HepG2 (cell line): Measurements from ENCODE around the gene MON1A. TPM values are rescaled to one million over a fixed set of nuclear protein-coding genes. Genes with fewer than 3 reads are reported as not detected.

Experiments used
- ASH2L ChIP-seq: fragments of 300-600, 200-600 bp; sonication (generic); IDR thresholded peaks from 2 replicates; pipeline ENCODE4 v1.7.0; 2017; ENCODE audit warnings: low read depth, mild to moderate bottlenecking, moderate library complexity, mixed read lengths, low read length; ENCODE audit not compliant: insufficient read length
- FOXA3 ChIP-seq: IDR thresholded peaks from 2 replicates; pipeline ENCODE4 v1.6.1; 2016; ENCODE audit warnings: missing genetic modification reagents, missing compliant biosample characterization
- GTF2F1 ChIP-seq: fragments of 150-350 bp; IDR thresholded peaks from 2 replicates; pipeline ENCODE4 v1.6.1; 2014; ENCODE audit warnings: low read length
- GTF3A ChIP-seq: sonication (generic); formaldehyde crosslinking; conservative IDR thresholded peaks from 2 replicates; pipeline ENCODE4 v1.4.0; 2020; ENCODE audit warnings: mild to moderate bottlenecking, missing genetic modification reagents
- HMGA1 ChIP-seq: sonication (generic); formaldehyde crosslinking; conservative IDR thresholded peaks from 2 replicates; pipeline ENCODE4 v1.4.0; 2020; ENCODE audit warnings: missing genetic modification reagents
- HOXA5 ChIP-seq: sonication (generic); formaldehyde crosslinking; IDR thresholded peaks from 2 replicates; pipeline ENCODE4 v1.4.0; 2020; ENCODE audit warnings: missing genetic modification reagents
- KDM5A ChIP-seq: fragments of 200-600 bp; sonication (generic); IDR thresholded peaks from 2 replicates; pipeline ENCODE4 v1.7.0; 2018; ENCODE audit warnings: antibody characterized with exemption, mild to moderate bottlenecking, low read length, borderline replicate concordance
- KLF9 ChIP-seq: IDR thresholded peaks from 2 replicates; pipeline ENCODE4 v1.6.1; 2016; ENCODE audit warnings: low read depth
- LBX2 ChIP-seq: sonication (generic); formaldehyde crosslinking; IDR thresholded peaks from 2 replicates; pipeline ENCODE4 v1.5.0; 2020; ENCODE audit warnings: missing genetic modification reagents, mild to moderate bottlenecking, borderline replicate concordance
- MAF1 ChIP-seq: sonication (generic); formaldehyde crosslinking; IDR thresholded peaks from 2 replicates; pipeline ENCODE4 v1.5.0; 2020; ENCODE audit warnings: missing genetic modification reagents, borderline replicate concordance
- MXI1 ChIP-seq: IDR thresholded peaks from 3 replicates; pipeline ENCODE4 v1.6.1; 2012; ENCODE audit warnings: low read depth, low read length, inconsistent platforms, borderline replicate concordance
- PAF1 ChIP-seq: IDR thresholded peaks from 2 replicates; pipeline ENCODE4 v1.6.1; 2016; ENCODE audit warnings: missing genetic modification reagents, missing compliant biosample characterization
- SMAD1 ChIP-seq: sonication (generic); formaldehyde crosslinking; IDR thresholded peaks from 2 replicates; pipeline ENCODE4 v1.4.0; 2020; ENCODE audit warnings: missing genetic modification reagents, low read depth, mild to moderate bottlenecking, borderline replicate concordance
- SNAPC5 ChIP-seq: sonication (generic); formaldehyde crosslinking; IDR thresholded peaks from 2 replicates; pipeline ENCODE4 v1.8.1; 2023; ENCODE audit warnings: mild to moderate bottlenecking, missing genetic modification reagents, borderline replicate concordance
- SNRNP70 ChIP-seq: fragments of 200-400 bp; formaldehyde crosslinking; IDR thresholded peaks from 2 replicates; pipeline ENCODE4 v1.6.1; 2017; ENCODE audit warnings: mild to moderate bottlenecking, low read depth, low read length, moderate library complexity
- STAG1 ChIP-seq: sonication (generic); formaldehyde crosslinking; IDR thresholded peaks from 2 replicates; pipeline ENCODE4 v1.4.0; 2020; ENCODE audit warnings: missing genetic modification reagents
- ZFP36L2 ChIP-seq: sonication (generic); formaldehyde crosslinking; IDR thresholded peaks from 2 replicates; pipeline ENCODE4 v1.4.0; 2020; ENCODE audit warnings: missing genetic modification reagents
- ZNF570 ChIP-seq: sonication (generic); formaldehyde crosslinking; IDR thresholded peaks from 2 replicates; pipeline ENCODE4 v1.4.0; 2020; ENCODE audit warnings: mild to moderate bottlenecking, missing genetic modification reagents, borderline replicate concordance
- ZNF747 ChIP-seq: sonication (generic); formaldehyde crosslinking; IDR thresholded peaks from 2 replicates; pipeline ENCODE4 v1.8.1; 2023; ENCODE audit warnings: missing genetic modification reagents, mild to moderate bottlenecking, borderline replicate concordance
- polyA plus RNA-seq, 8 experiments: library from polyadenylated mRNA; depleted of rRNA in 3 of 8; stranded (reverse) in 7 of 8; unstranded in 1 of 8; fragments of >200 nt; fragmentation: Illumina TruSeq in 4 of 8; extraction: Trizol in 4 of 8; gene quantifications; 2 replicates each; pipeline versions ENCODE4 v1.2.1 to v1.2.3, GENCODE V29; 2011 to 2016; ENCODE audit warnings: low read depth in 4 of 8, missing spikeins in 1 of 8, mixed read lengths in 1 of 8; ENCODE audit not compliant: insufficient read depth in 1 of 8
- total RNA-seq, 5 experiments: library from RNA; depleted of rRNA; stranded (reverse); fragments of >200 nt; fragmentation: Illumina TruSeq; extraction: Trizol; gene quantifications; 2 replicates each; pipeline ENCODE4 v1.2.3, GENCODE V29; 2016; ENCODE audit warnings: low read depth in 1 of 5
- TF ChIP-seq, protein P1 (sequence below): IDR thresholded peaks from 2 replicates; pipeline ENCODE4 v1.6.1; 2016; ENCODE audit warnings: missing compliant biosample characterization, missing genetic modification reagents, borderline replicate concordance
- TF ChIP-seq, protein P2 (sequence below): sonication (generic); formaldehyde crosslinking; IDR thresholded peaks from 2 replicates; pipeline ENCODE4 v1.4.0; 2020; ENCODE audit warnings: missing genetic modification reagents
- TF ChIP-seq, protein P3 (sequence below): sonication (generic); formaldehyde crosslinking; IDR thresholded peaks from 2 replicates; pipeline ENCODE4 v1.4.0; 2020; ENCODE audit warnings: low read depth, mild to moderate bottlenecking, missing genetic modification reagents
- TF ChIP-seq, protein P4 (sequence below): sonication (generic); formaldehyde crosslinking; IDR thresholded peaks from 2 replicates; pipeline ENCODE4 v1.4.0; 2020; ENCODE audit warnings: missing genetic modification reagents, low read depth, mild to moderate bottlenecking, borderline replicate concordance

The MON1A gene
- total and polyA plus RNA-seq, 2 of the 13 experiments (the other 11 are each of a cell fraction or from before 2014, with no cell fraction given), result 4.6 to 9.0 TPM

GRCh38 chr3:49929291-49930167 is at the start of gene MON1A (continued):
- TF ChIP-seq, protein P1, sequence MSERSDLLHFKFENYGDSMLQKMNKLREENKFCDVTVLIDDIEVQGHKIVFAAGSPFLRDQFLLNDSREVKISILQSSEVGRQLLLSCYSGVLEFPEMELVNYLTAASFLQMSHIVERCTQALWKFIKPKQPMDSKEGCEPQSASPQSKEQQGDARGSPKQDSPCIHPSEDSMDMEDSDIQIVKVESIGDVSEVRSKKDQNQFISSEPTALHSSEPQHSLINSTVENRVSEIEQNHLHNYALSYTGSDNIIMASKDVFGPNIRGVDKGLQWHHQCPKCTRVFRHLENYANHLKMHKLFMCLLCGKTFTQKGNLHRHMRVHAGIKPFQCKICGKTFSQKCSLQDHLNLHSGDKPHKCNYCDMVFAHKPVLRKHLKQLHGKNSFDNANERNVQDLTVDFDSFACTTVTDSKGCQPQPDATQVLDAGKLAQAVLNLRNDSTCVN, result peak; percentile 88
- TF ChIP-seq LBX2 (CRISPR knock-in tag) (no peak), KDM5A (peak; percentile 38; the same call in 1 of the 2 replicates), GTF3A (no peak), SMAD1 (CRISPR knock-in tag) (0 out of 2 replicates have a peak, but pooled peaks have one; percentile 38), PAF1 (CRISPR knock-in tag) (no peak), ZNF570 (CRISPR knock-in tag) (no peak), KLF9 (CRISPR knock-in tag) (no peak), STAG1 (CRISPR knock-in tag) (peak; percentile 9; the same call in 1 of the 2 replicates), MXI1 (peak; percentile 96; the same call in 2 of the 3 replicates), SNRNP70 (no peak), GTF2F1 (no peak), HOXA5 (CRISPR knock-in tag) (no peak), HMGA1 (no peak), ZFP36L2 (CRISPR knock-in tag) (no peak), FOXA3 (peak; percentile 39; the same call in 1 of the 2 replicates), SNAPC5 (CRISPR knock-in tag) (no peak), ASH2L (peak; percentile 78), MAF1 (no peak), ZNF747 (peak; percentile 40; the same call in 1 of the 2 replicates)
- TF ChIP-seq, protein P2, sequence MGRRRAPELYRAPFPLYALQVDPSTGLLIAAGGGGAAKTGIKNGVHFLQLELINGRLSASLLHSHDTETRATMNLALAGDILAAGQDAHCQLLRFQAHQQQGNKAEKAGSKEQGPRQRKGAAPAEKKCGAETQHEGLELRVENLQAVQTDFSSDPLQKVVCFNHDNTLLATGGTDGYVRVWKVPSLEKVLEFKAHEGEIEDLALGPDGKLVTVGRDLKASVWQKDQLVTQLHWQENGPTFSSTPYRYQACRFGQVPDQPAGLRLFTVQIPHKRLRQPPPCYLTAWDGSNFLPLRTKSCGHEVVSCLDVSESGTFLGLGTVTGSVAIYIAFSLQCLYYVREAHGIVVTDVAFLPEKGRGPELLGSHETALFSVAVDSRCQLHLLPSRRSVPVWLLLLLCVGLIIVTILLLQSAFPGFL (CRISPR knock-in tag), result no peak
- TF ChIP-seq, protein P3, sequence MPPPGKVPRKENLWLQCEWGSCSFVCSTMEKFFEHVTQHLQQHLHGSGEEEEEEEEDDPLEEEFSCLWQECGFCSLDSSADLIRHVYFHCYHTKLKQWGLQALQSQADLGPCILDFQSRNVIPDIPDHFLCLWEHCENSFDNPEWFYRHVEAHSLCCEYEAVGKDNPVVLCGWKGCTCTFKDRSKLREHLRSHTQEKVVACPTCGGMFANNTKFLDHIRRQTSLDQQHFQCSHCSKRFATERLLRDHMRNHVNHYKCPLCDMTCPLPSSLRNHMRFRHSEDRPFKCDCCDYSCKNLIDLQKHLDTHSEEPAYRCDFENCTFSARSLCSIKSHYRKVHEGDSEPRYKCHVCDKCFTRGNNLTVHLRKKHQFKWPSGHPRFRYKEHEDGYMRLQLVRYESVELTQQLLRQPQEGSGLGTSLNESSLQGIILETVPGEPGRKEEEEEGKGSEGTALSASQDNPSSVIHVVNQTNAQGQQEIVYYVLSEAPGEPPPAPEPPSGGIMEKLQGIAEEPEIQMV (CRISPR knock-in tag), result peak; percentile 95
- TF ChIP-seq, protein P4, sequence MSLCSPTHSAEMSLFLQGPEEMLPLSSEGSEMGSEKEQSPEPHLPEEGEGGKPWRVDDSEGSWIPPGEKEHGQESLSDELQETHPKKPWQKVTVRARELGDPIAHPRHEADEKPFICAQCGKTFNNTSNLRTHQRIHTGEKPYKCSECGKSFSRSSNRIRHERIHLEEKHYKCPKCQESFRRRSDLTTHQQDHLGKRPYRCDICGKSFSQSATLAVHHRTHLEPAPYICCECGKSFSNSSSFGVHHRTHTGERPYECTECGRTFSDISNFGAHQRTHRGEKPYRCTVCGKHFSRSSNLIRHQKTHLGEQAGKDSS (CRISPR knock-in tag), result peak; percentile 38; the same call in 1 of the 2 replicates
